AG04450 (cell line): ENCODE data around the gene ZDHHC14. TPM values are rescaled to one million over a fixed set of nuclear protein-coding genes. Genes with fewer than 3 reads are reported as not detected.

Experiments used
- CTCF ChIA-PET: fragments of 300-600, 350-600 bp; formaldehyde crosslinking; extraction: SDS; loops from one replicate; lab custom pipeline; 2022; ENCODE audit warnings: antibody characterized with exemption, inconsistent platforms; lab: Charles Lee
- POLR2A ChIA-PET: fragments of 350-600 bp; formaldehyde crosslinking; extraction: SDS; loops from one replicate; lab custom pipeline; 2021; ENCODE audit warnings: antibody characterized with exemption, inconsistent platforms; lab: Yijun Ruan, JAX
- DNase-seq: peaks from one replicate; pipeline ENCODE4 v3.0.0-alpha.2; 2011; ENCODE audit warnings: low read depth, low spot score
- H3K27ac ChIP-seq: one replicate; pipeline ENCODE4 v1.5.1; 2012; ENCODE audit warnings: low read depth, low read length, control low read depth
- H3K27me3 ChIP-seq: one replicate; pipeline ENCODE4 v1.6.0; 2012; ENCODE audit warnings: low read length; ENCODE audit not compliant: control insufficient read depth, insufficient read depth
- H3K4me3 ChIP-seq: 2 replicates; pipeline ENCODE4 v1.5.1; 2011; ENCODE audit warnings: mild to moderate bottlenecking, low read depth, low read length, control low read depth
- H3K9me3 ChIP-seq: 2 replicates; pipeline ENCODE4 v1.5.1; 2012; ENCODE audit warnings: low read length; ENCODE audit not compliant: control insufficient read depth, insufficient read depth
- CTCF ChIP-seq: IDR thresholded peaks from 2 replicates; pipeline ENCODE4 v1.5.1; 2011; ENCODE audit warnings: low read depth, low read length, control low read depth, inconsistent platforms
- polyA plus RNA-seq: library from polyadenylated mRNA; depleted of rRNA; stranded (reverse); fragments of >200 nt; gene quantifications from 2 replicates; pipeline ENCODE4 v1.2.3, GENCODE V29; 2011

The ZDHHC14 gene
- polyA plus RNA-seq, 1 experiment = 2.2 TPM

GRCh38 chr6:157640746-157641451 is 259.9 kb downstream of the ZDHHC14 start:
- H3K4me3 ChIP-seq = no peak overlapping the region
- CTCF ChIA-PET = no interaction called here
- no peak for TF ChIP-seq CTCF
- no peak overlapping the region for H3K27ac ChIP-seq
- H3K27me3 ChIP-seq = no peaks in the 10 kb centered on the region
- no peak for DNase-seq
- POLR2A ChIA-PET = no interaction called here
- H3K9me3 ChIP-seq = no peaks in the 10 kb centered on the region; the same call in 1 of the 2 replicates

- H3K4me3 ChIP-seq = no peak overlapping the region
- no peak overlapping the region for H3K27ac ChIP-seq
- H3K27me3 ChIP-seq = no peaks in the 10 kb centered on the region
- no peak for TF ChIP-seq CTCF
- H3K9me3 ChIP-seq = no peaks in the 10 kb centered on the region; the same call in 1 of the 2 replicates
- ChIA-PET CTCF (no interaction called here), POLR2A (no interaction called here)
- no peak for DNase-seq
Observed at GRCh38 chr6:157641837-157642236, 260.8 kb downstream of the ZDHHC14 start.

GRCh38 chr6:157642736-157643135 is 261.7 kb downstream of the ZDHHC14 start:
- Histone ChIP-seq H3K4me3 (no peak overlapping the region), H3K27me3 (no peaks in the 10 kb centered on the region), H3K27ac (no peak overlapping the region), H3K9me3 (no peaks in the 10 kb centered on the region; the same call in 1 of the 2 replicates)
- CTCF ChIA-PET = no interaction called here
- POLR2A ChIA-PET = no interaction called here
- DNase-seq = no peak
- no peak for TF ChIP-seq CTCF

- peak; percentile 28 for TF ChIP-seq CTCF
- H3K27ac ChIP-seq = no peak overlapping the region
- H3K9me3 ChIP-seq = no peaks in the 10 kb centered on the region; the same call in 1 of the 2 replicates
- no peaks in the 10 kb centered on the region for H3K27me3 ChIP-seq
- no peak for DNase-seq
- no peak overlapping the region for H3K4me3 ChIP-seq
- POLR2A ChIA-PET = no interaction called here
- CTCF ChIA-PET = no interaction called here
Observed at GRCh38 chr6:157644043-157644810, 263.2 kb downstream of the ZDHHC14 start.
